HepG2 (cell line): Measurements from ENCODE around the gene ANKZF1. TPM values are rescaled to one million over a fixed set of nuclear protein-coding genes. Genes with fewer than 3 reads are reported as not detected.

Experiments
- ERF ChIP-seq: IDR thresholded peaks from 2 replicates; pipeline ENCODE4 v1.6.1; 2018; ENCODE audit warnings: missing biosample characterization, missing genetic modification reagents
- HOXA9 ChIP-seq: sonication (generic); formaldehyde crosslinking; IDR thresholded peaks from 2 replicates; pipeline ENCODE4 v1.8.1; 2022; ENCODE audit warnings: missing genetic modification reagents, mild to moderate bottlenecking, moderate library complexity, borderline replicate concordance
- MAFK ChIP-seq, 2 experiments: IDR thresholded peaks in 1 of 2; conservative IDR thresholded peaks in 1 of 2; 2 replicates each; pipeline ENCODE4 v1.6.1; 2011; ENCODE audit warnings: improper control_type of control experiment in 2 of 2, low read length in 2 of 2
- MIER3 ChIP-seq: IDR thresholded peaks from 2 replicates; pipeline ENCODE4 v1.6.1; 2016; ENCODE audit warnings: missing compliant biosample characterization, borderline replicate concordance
- NFATC3 ChIP-seq: sonication (generic); formaldehyde crosslinking; IDR thresholded peaks from 2 replicates; pipeline ENCODE4 v1.5.1; 2020; ENCODE audit warnings: mild to moderate bottlenecking, missing genetic modification reagents
- RARA ChIP-seq: IDR thresholded peaks from 2 replicates; pipeline ENCODE4 v1.6.1; 2016; ENCODE audit warnings: missing genetic modification reagents, missing compliant biosample characterization
- RFXAP ChIP-seq: sonication (generic); formaldehyde crosslinking; IDR thresholded peaks from 2 replicates; pipeline ENCODE4 v1.4.0; 2020; ENCODE audit warnings: missing genetic modification reagents, borderline replicate concordance
- SRSF4 ChIP-seq: fragments of 200-400 bp; formaldehyde crosslinking; IDR thresholded peaks from one replicate; pipeline ENCODE4 v1.6.1; 2018; ENCODE audit warnings: mild to moderate bottlenecking, low read depth, low read length, moderate library complexity; ENCODE audit not compliant: poor library complexity, severe bottlenecking
- TOE1 ChIP-seq: sonication (generic); formaldehyde crosslinking; IDR thresholded peaks from 2 replicates; pipeline ENCODE4 v1.4.0; 2020; ENCODE audit warnings: mild to moderate bottlenecking, missing genetic modification reagents
- ZMYM3 ChIP-seq: sonication (generic); formaldehyde crosslinking; IDR thresholded peaks from 2 replicates; pipeline ENCODE4 v1.5.1; 2020; ENCODE audit warnings: mild to moderate bottlenecking, missing genetic modification reagents
- ZNF121 ChIP-seq: sonication (generic); formaldehyde crosslinking; IDR thresholded peaks from 2 replicates; pipeline ENCODE4 v1.5.0; 2020; ENCODE audit warnings: mild to moderate bottlenecking, missing genetic modification reagents
- ZNF282 ChIP-seq: fragments of 450-650 bp; IDR thresholded peaks from 2 replicates; pipeline ENCODE4 v1.6.1; 2018; ENCODE audit not compliant: partially characterized antibody
- ZNF558 ChIP-seq: sonication (generic); formaldehyde crosslinking; IDR thresholded peaks from 2 replicates; pipeline ENCODE4 v1.9.0; 2022; ENCODE audit warnings: mild to moderate bottlenecking, missing genetic modification reagents, borderline replicate concordance
- ZNF713 ChIP-seq: sonication (generic); formaldehyde crosslinking; IDR thresholded peaks from 2 replicates; pipeline ENCODE4 v1.4.0; 2020; ENCODE audit warnings: mild to moderate bottlenecking, missing genetic modification reagents
- ZNF800 ChIP-seq: sonication (generic); formaldehyde crosslinking; IDR thresholded peaks from 2 replicates; pipeline ENCODE4 v1.4.0; 2020; ENCODE audit warnings: missing genetic modification reagents
- polyA plus RNA-seq, 8 experiments: library from polyadenylated mRNA; depleted of rRNA in 3 of 8; stranded (reverse) in 7 of 8; unstranded in 1 of 8; fragments of >200 nt; fragmentation: Illumina TruSeq in 4 of 8; extraction: Trizol in 4 of 8; gene quantifications; 2 replicates each; pipeline versions ENCODE4 v1.2.1 to v1.2.3, GENCODE V29; 2011 to 2016; ENCODE audit warnings: low read depth in 4 of 8, missing spikeins in 1 of 8, mixed read lengths in 1 of 8; ENCODE audit not compliant: insufficient read depth in 1 of 8
- total RNA-seq, 5 experiments: library from RNA; depleted of rRNA; stranded (reverse); fragments of >200 nt; fragmentation: Illumina TruSeq; extraction: Trizol; gene quantifications; 2 replicates each; pipeline ENCODE4 v1.2.3, GENCODE V29; 2016; ENCODE audit warnings: low read depth in 1 of 5
- TF ChIP-seq, protein P1 (sequence below), 2 experiments: IDR thresholded peaks; 2 replicates each; pipeline ENCODE4 v1.6.1; 2011 to 2012; ENCODE audit warnings: low read length in 2 of 2, borderline replicate concordance in 1 of 2, low read depth in 1 of 2, mild to moderate bottlenecking in 1 of 2, moderate library complexity in 1 of 2
- TF ChIP-seq, protein P2 (sequence below): sonication (generic); formaldehyde crosslinking; IDR thresholded peaks from 2 replicates; pipeline ENCODE4 v1.4.0; 2020; ENCODE audit warnings: missing genetic modification reagents, borderline replicate concordance
- TF ChIP-seq, protein P3 (sequence below): IDR thresholded peaks from 2 replicates; pipeline ENCODE4 v1.6.1; 2012; ENCODE audit warnings: inconsistent platforms

Gene ANKZF1
- total and polyA plus RNA-seq, 2 of the 13 experiments (the other 11 are each of a cell fraction or from before 2014, with no cell fraction given), result 25.3 to 128 TPM

DNA sequence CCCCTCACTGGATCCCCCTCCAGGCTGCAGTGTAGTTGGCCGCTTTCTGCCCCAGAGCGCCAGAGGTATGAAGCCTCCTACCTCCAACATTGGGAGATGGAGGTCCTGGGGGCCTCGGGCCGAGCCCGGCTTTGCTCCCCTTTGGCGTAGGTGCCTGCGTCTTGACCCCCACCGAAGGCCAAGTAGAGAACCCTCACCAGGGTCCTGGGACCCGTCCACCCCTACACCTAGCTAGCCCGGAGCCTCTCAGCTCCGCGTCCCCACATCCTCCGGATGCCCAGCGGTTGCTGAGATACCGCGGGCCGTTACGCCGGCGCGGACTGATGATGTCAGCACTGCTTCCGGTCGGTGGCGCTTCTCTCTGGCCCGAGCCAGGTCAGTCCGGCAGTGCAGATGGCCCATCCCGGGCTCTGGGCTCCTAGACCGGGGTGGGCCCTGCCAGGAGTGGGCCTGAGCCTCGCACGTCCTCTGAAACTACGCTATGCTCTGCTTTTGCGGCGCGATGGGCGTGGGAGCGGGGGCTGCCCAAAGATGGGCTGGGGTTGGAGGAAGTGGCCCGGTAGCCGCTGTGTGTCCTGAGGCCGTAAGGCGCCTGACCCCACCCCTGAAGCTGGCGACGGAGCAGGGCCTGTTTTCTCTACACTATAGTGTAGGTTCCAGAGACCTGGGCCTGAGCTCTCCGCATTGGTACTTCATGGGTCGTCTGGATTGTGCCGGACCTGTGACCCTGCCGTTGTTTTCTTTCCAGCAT lies 15.7 kb downstream of the ANKZF1 start, which contains the start of the genes GLB1L and STK16 (continued):
- TF ChIP-seq ZNF282 (no peak), TOE1 (CRISPR knock-in tag) (0 out of 2 replicates have a peak, but pooled peaks have one; percentile 62), ERF (peak; percentile 95), ZMYM3 (CRISPR knock-in tag) (no peak), ZNF713 (CRISPR knock-in tag) (peak; percentile 83; the same call in 1 of the 2 replicates), RARA (peak; percentile 39; the same call in 1 of the 2 replicates), HOXA9 (no peak), ZNF800 (CRISPR knock-in tag) (peak; percentile 64; the same call in 1 of the 2 replicates), ZNF121 (CRISPR knock-in tag) (peak; percentile 91), NFATC3 (CRISPR knock-in tag) (peak; percentile 96; the same call in 1 of the 2 replicates), RFXAP (peak; percentile 83; the same call in 1 of the 2 replicates), MAFK (conservative IDR thresholded peaks at IDR 0.05 in 1 of 2, IDR thresholded peaks at IDR 0.05 in 1 of 2; ENCODE audit: low read length in 2 of 2) (peak; percentile 58 to 89; a peak in 3 of 4 replicates), MIER3 (peak; percentile 85; the same call in 1 of the 2 replicates), ZNF558 (CRISPR knock-in tag) (peak; percentile 99), SRSF4 (peak; percentile 73)
- TF ChIP-seq, protein P1, sequence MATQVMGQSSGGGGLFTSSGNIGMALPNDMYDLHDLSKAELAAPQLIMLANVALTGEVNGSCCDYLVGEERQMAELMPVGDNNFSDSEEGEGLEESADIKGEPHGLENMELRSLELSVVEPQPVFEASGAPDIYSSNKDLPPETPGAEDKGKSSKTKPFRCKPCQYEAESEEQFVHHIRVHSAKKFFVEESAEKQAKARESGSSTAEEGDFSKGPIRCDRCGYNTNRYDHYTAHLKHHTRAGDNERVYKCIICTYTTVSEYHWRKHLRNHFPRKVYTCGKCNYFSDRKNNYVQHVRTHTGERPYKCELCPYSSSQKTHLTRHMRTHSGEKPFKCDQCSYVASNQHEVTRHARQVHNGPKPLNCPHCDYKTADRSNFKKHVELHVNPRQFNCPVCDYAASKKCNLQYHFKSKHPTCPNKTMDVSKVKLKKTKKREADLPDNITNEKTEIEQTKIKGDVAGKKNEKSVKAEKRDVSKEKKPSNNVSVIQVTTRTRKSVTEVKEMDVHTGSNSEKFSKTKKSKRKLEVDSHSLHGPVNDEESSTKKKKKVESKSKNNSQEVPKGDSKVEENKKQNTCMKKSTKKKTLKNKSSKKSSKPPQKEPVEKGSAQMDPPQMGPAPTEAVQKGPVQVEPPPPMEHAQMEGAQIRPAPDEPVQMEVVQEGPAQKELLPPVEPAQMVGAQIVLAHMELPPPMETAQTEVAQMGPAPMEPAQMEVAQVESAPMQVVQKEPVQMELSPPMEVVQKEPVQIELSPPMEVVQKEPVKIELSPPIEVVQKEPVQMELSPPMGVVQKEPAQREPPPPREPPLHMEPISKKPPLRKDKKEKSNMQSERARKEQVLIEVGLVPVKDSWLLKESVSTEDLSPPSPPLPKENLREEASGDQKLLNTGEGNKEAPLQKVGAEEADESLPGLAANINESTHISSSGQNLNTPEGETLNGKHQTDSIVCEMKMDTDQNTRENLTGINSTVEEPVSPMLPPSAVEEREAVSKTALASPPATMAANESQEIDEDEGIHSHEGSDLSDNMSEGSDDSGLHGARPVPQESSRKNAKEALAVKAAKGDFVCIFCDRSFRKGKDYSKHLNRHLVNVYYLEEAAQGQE (IDR thresholded peaks at IDR 0.05; ENCODE audit: borderline replicate concordance in 1 of 2, low read depth in 1 of 2, low read length in 2 of 2), result peak in 1 of 2 experiments; percentile 28; a peak in 1 of 4 replicates
- TF ChIP-seq, protein P2, sequence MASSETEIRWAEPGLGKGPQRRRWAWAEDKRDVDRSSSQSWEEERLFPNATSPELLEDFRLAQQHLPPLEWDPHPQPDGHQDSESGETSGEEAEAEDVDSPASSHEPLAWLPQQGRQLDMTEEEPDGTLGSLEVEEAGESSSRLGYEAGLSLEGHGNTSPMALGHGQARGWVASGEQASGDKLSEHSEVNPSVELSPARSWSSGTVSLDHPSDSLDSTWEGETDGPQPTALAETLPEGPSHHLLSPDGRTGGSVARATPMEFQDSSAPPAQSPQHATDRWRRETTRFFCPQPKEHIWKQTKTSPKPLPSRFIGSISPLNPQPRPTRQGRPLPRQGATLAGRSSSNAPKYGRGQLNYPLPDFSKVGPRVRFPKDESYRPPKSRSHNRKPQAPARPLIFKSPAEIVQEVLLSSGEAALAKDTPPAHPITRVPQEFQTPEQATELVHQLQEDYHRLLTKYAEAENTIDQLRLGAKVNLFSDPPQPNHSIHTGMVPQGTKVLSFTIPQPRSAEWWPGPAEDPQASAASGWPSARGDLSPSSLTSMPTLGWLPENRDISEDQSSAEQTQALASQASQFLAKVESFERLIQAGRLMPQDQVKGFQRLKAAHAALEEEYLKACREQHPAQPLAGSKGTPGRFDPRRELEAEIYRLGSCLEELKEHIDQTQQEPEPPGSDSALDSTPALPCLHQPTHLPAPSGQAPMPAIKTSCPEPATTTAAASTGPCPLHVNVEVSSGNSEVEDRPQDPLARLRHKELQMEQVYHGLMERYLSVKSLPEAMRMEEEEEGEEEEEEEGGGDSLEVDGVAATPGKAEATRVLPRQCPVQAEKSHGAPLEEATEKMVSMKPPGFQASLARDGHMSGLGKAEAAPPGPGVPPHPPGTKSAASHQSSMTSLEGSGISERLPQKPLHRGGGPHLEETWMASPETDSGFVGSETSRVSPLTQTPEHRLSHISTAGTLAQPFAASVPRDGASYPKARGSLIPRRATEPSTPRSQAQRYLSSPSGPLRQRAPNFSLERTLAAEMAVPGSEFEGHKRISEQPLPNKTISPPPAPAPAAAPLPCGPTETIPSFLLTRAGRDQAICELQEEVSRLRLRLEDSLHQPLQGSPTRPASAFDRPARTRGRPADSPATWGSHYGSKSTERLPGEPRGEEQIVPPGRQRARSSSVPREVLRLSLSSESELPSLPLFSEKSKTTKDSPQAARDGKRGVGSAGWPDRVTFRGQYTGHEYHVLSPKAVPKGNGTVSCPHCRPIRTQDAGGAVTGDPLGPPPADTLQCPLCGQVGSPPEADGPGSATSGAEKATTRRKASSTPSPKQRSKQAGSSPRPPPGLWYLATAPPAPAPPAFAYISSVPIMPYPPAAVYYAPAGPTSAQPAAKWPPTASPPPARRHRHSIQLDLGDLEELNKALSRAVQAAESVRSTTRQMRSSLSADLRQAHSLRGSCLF (CRISPR knock-in tag), result no peak
- TF ChIP-seq, protein P3, sequence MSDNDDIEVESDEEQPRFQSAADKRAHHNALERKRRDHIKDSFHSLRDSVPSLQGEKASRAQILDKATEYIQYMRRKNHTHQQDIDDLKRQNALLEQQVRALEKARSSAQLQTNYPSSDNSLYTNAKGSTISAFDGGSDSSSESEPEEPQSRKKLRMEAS, result peak; percentile 76
